RKO (cell line): Measurements from ENCODE around the gene FBRS.
"Not testable (repeated sequence)": the region's sequence is repeated elsewhere in the genome, so short reads cannot be mapped to it uniquely, and the experiment has no call there.

Source experiments
- DNase-seq: peaks from one replicate; pipeline ENCODE4 v3.0.0-alpha.2; 2016; ENCODE audit warnings: low spot score

Gene FBRS

GRCh38 chr16:30698816-30699614 is 40.8 kb downstream of the FBRS start, which contains the start of gene SRCAP:
Gene SRCAP, plus strand, starts transcription at chr16:30699171. Its CDS starts 1,654 bp downstream, at chr16:30700825.
- peak; percentile 85 for DNase-seq

GRCh38 chr16:30699615-30700099 is 41.4 kb downstream of the FBRS start:
- DNase-seq = no peak

GRCh38 chr16:30700491-30700890 is 42.3 kb downstream of the FBRS start:
- DNase-seq = no peak

GRCh38 chr16:30700971-30701370 is 42.7 kb downstream of the FBRS start:
- no peak for DNase-seq

- not testable (repeated sequence) for DNase-seq
These were observed 44.8 kb downstream of the FBRS start for GRCh38 chr16:30703071-30703470.

- DNase-seq = no peak
These were observed 45.7 kb downstream of the FBRS start for GRCh38 chr16:30703971-30704370.

GRCh38 chr16:30706046-30706445 is 47.8 kb downstream of the FBRS start:
- DNase-seq = no peak

GRCh38 chr16:30710971-30711370 is 52.7 kb downstream of the FBRS start:
- DNase-seq = peak; percentile 26

GRCh38 chr16:30711712-30712111 is 53.5 kb downstream of the FBRS start:
- DNase-seq = no peak

GRCh38 chr16:30715750-30716445 is 57.7 kb downstream of the FBRS start:
- no peak for DNase-seq

- DNase-seq = no peak
These were observed 61.9 kb downstream of the FBRS start for GRCh38 chr16:30720086-30720485.
